Common myeloid progenitor, CD34-positive (primary cell): ENCODE results near the gene EEA1.
"Not testable (repeated sequence)": the region's sequence is repeated elsewhere in the genome, so short reads cannot be mapped to it uniquely, and the experiment has no call there.

Source experiments
- CTCF ChIA-PET: fragments of 350-600 bp; sonication (Branson Sonifier 250); formaldehyde crosslinking; loops from one replicate; lab custom pipeline; 2021; ENCODE audit warnings: antibody characterized with exemption; lab: Charles Lee
- POLR2A ChIA-PET: fragments of 350-600 bp; sonication (Branson Sonifier 250); formaldehyde crosslinking; loops from one replicate; lab custom pipeline; 2021; ENCODE audit warnings: antibody characterized with exemption; lab: Charles Lee
- DNase-seq, 3 donors: peaks; one replicate each; pipeline versions ENCODE4 v3.0.0 to v3.0.0-alpha.2; 2013
- H3K27ac ChIP-seq, 2 experiments: 1 replicate in 1 of 2; 2 replicates in 1 of 2; pipeline ENCODE4 v1.7.0; 2013; ENCODE audit warnings: inconsistent platforms in 2 of 2, low read length in 2 of 2, mild to moderate bottlenecking in 2 of 2, low read depth in 1 of 2, moderate library complexity in 1 of 2; ENCODE audit not compliant: severe bottlenecking in 2 of 2, insufficient read depth in 1 of 2, poor library complexity in 1 of 2
- H3K27me3 ChIP-seq, 5 experiments: replicated peaks in 2 of 5; 1 replicate in 3 of 5; 2 replicates in 2 of 5; pipeline versions ENCODE4 v1.6.1 to v1.7.0; 2013; ENCODE audit warnings: low read length in 4 of 5, mild to moderate bottlenecking in 2 of 5, moderate library complexity in 2 of 5, inconsistent platforms in 1 of 5; ENCODE audit not compliant: insufficient read depth in 5 of 5, control insufficient read depth in 4 of 5
- H3K36me3 ChIP-seq, 4 experiments: 1 replicate in 2 of 4; 2 replicates in 2 of 4; pipeline versions ENCODE4 v1.6.1 to v1.7.0; 2013; ENCODE audit warnings: low read length in 3 of 4, control low read depth in 1 of 4, mild to moderate bottlenecking in 1 of 4; ENCODE audit not compliant: control insufficient read depth in 4 of 4, insufficient read depth in 4 of 4
- H3K4me1 ChIP-seq, 4 experiments: 1 replicate in 3 of 4; 2 replicates in 1 of 4; pipeline versions ENCODE4 v1.6.1 to v1.7.1; 2013; ENCODE audit warnings: low read length in 3 of 4, mild to moderate bottlenecking in 3 of 4, control low read depth in 1 of 4, inconsistent platforms in 1 of 4, moderate library complexity in 1 of 4; ENCODE audit not compliant: control insufficient read depth in 4 of 4, insufficient read depth in 4 of 4; ENCODE audit errors: control extremely low read depth in 1 of 4
- H3K4me3 ChIP-seq, 7 experiments: 1 replicate in 4 of 7; 2 replicates in 3 of 7; pipeline versions ENCODE4 v1.5.1 to v1.7.0; 2013; ENCODE audit warnings: mild to moderate bottlenecking in 7 of 7, low read length in 6 of 7, moderate library complexity in 6 of 7, inconsistent platforms in 2 of 7, low read depth in 2 of 7, control low read depth in 1 of 7; ENCODE audit not compliant: insufficient read depth in 4 of 7, control insufficient read depth in 1 of 7; ENCODE audit errors: extremely low read depth in 1 of 7
- H3K9me3 ChIP-seq, 5 experiments: 1 replicate in 4 of 5; 2 replicates in 1 of 5; pipeline versions ENCODE4 v1.6.1 to v1.7.1; 2013; ENCODE audit warnings: low read length in 4 of 5, mild to moderate bottlenecking in 2 of 5, inconsistent platforms in 1 of 5, low read depth in 1 of 5, moderate library complexity in 1 of 5; ENCODE audit not compliant: control insufficient read depth in 4 of 5, insufficient read depth in 2 of 5; ENCODE audit errors: control extremely low read depth in 1 of 5
- WGBS: methylation state at CpG from one replicate; pipeline ENCODE4 v1.1.5; 2013; ENCODE audit not compliant: insufficient coverage; 5-methylcytosine and 5-hydroxymethylcytosine counted together

EEA1 gene

GRCh38 chr12:92968176-92968813 lies 39.2 kb upstream of the EEA1 start:
- ChIA-PET POLR2A (no interaction called here), CTCF (interaction anchor here (0.8 kb wide), 1 partner anchor 19 kb away, joined by 5 read pairs; no protein-coding TSS in a partner anchor)
- H3K4me1 ChIP-seq, result no peaks in the 10 kb centered on the region
- H3K27ac ChIP-seq, result no peak overlapping the region
- no peaks in the 10 kb centered on the region for H3K27me3 ChIP-seq
- no peaks in the 10 kb centered on the region for H3K9me3 ChIP-seq
- no peak overlapping the region for H3K4me3 ChIP-seq
- no peaks in the 10 kb centered on the region for H3K36me3 ChIP-seq
- 11% methylated on average over 1 of the region's 3 CpGs for WGBS
- DNase-seq, result no peak

- H3K27me3 ChIP-seq, POLR2A ChIA-PET, H3K9me3 ChIP-seq, DNase-seq, H3K4me1 ChIP-seq, H3K4me3 ChIP-seq, H3K27ac ChIP-seq, H3K36me3 ChIP-seq: not testable (repeated sequence)
- CTCF ChIA-PET, result interaction anchor here (0.7 kb wide), 1 partner anchor 21 kb away, joined by 3 read pairs; no protein-coding TSS in a partner anchor
- WGBS, result no CpG with 5 or more reads among the region's 1 CpG
Observed at GRCh38 chr12:92964378-92964777, 35.3 kb upstream of the EEA1 start.

GRCh38 chr12:92961949-92962348 lies 32.9 kb upstream of the EEA1 start:
- ChIA-PET CTCF (interaction anchor here (1.9 kb wide), 1 partner anchor 25 kb away, joined by 5 read pairs; no protein-coding TSS in a partner anchor), POLR2A (no interaction called here)
- Histone ChIP-seq H3K9me3 (peaks cover 0 to 5% (median 4%) of the 10 kb centered on the region in 5 experiments), H3K36me3 (no peaks in the 10 kb centered on the region), H3K27me3 (no peaks in the 10 kb centered on the region), H3K4me3 (no peak overlapping the region), H3K4me1 (no peaks in the 10 kb centered on the region), H3K27ac (no peak overlapping the region)
- 90% methylated on average over 1 of the region's 3 CpGs for WGBS
- peak in 1 of 3 donors; percentile 19 for DNase-seq

GRCh38 chr12:92955997-92956663 lies 27.0 kb upstream of the EEA1 start:
- H3K27me3 ChIP-seq, result no peaks in the 10 kb centered on the region
- DNase-seq, result no peak
- H3K9me3 ChIP-seq, result peaks cover 0 to 16% (median 14%) of the 10 kb centered on the region in 5 experiments
- CTCF ChIA-PET, result interaction anchor here (0.6 to 1.3 kb wide), 4 partner anchors 10 to 1023 kb away, joined by 3 to 4 read pairs (median 3); no protein-coding TSS in a partner anchor
- H3K27ac ChIP-seq, result no peak overlapping the region
- POLR2A ChIA-PET, result interaction anchor here (0.6 to 0.7 kb wide), 2 partner anchors 59 to 1126 kb away, joined by 3 to 6 read pairs; no protein-coding TSS in a partner anchor
- H3K4me3 ChIP-seq, result no peak overlapping the region
- 100% methylated on average over 1 of the region's 2 CpGs for WGBS
- no peaks in the 10 kb centered on the region for H3K4me1 ChIP-seq
- no peaks in the 10 kb centered on the region for H3K36me3 ChIP-seq

GRCh38 chr12:92953747-92954146 lies 24.7 kb upstream of the EEA1 start:
- Histone ChIP-seq H3K36me3 (no peaks in the 10 kb centered on the region), H3K4me3 (no peak overlapping the region), H3K27me3 (no peaks in the 10 kb centered on the region), H3K27ac (no peak overlapping the region), H3K4me1 (no peaks in the 10 kb centered on the region), H3K9me3 (peaks cover 0 to 16% (median 14%) of the 10 kb centered on the region in 5 experiments)
- 81% methylated on average over 5 of the region's 5 CpGs for WGBS
- CTCF ChIA-PET, result no interaction called here
- peak in 1 of 3 donors; percentile 20 for DNase-seq
- POLR2A ChIA-PET, result no interaction called here

- Histone ChIP-seq H3K4me3 (no peak overlapping the region), H3K4me1 (no peaks in the 10 kb centered on the region), H3K36me3 (no peaks in the 10 kb centered on the region), H3K27me3 (no peaks in the 10 kb centered on the region), H3K27ac (no peak overlapping the region), H3K9me3 (peaks cover 0 to 12% (median 11%) of the 10 kb centered on the region in 5 experiments)
- DNase-seq, result no peak
- 67% methylated on average over 2 of the region's 7 CpGs for WGBS
- POLR2A ChIA-PET, result no interaction called here
- CTCF ChIA-PET, result no interaction called here
Observed at GRCh38 chr12:92952394-92952793, 23.3 kb upstream of the EEA1 start.

- Histone ChIP-seq H3K4me3 (no peak overlapping the region), H3K4me1 (no peaks in the 10 kb centered on the region), H3K9me3 (peaks cover 0 to 12% (median 11%) of the 10 kb centered on the region in 5 experiments), H3K27ac (no peak overlapping the region), H3K27me3 (no peaks in the 10 kb centered on the region), H3K36me3 (no peaks in the 10 kb centered on the region)
- ChIA-PET POLR2A (no interaction called here), CTCF (no interaction called here)
- WGBS, result 95% methylated on average over 3 of the region's 4 CpGs
- no peak for DNase-seq
Observed at GRCh38 chr12:92951006-92951405, 21.9 kb upstream of the EEA1 start.
